HG03097 (cell line): ENCODE measurements around the gene MCU.

ENCODE experiments used
- ATAC-seq: cut with Tn5 transposase; IDR thresholded peaks from one replicate; pipeline ENCODE4 v1.9.1; 2021; ENCODE audit not compliant: unreplicated experiment, low FRiP score

MCU gene

GRCh38 chr10:72800000-72800740 lies 108.2 kb downstream of the MCU start:
- no peak for ATAC-seq

- no peak for ATAC-seq
Observed at GRCh38 chr10:72800741-72801092, 108.8 kb downstream of the MCU start.

GRCh38 chr10:72801263-72801868 lies 109.4 kb downstream of the MCU start:
- ATAC-seq = no peak

- ATAC-seq = no peak
Observed at GRCh38 chr10:72802332-72802731, 110.4 kb downstream of the MCU start.

GRCh38 chr10:72802763-72803505 lies 111.0 kb downstream of the MCU start:
- no peak for ATAC-seq

- no peak for ATAC-seq
Observed at GRCh38 chr10:72808001-72808400, 116.1 kb downstream of the MCU start.

- ATAC-seq = no peak
Observed at GRCh38 chr10:72809006-72809405, 117.1 kb downstream of the MCU start.

- no peak for ATAC-seq
Observed at GRCh38 chr10:72810976-72811375, 119.0 kb downstream of the MCU start.

- no peak for ATAC-seq
Observed at GRCh38 chr10:72812415-72812752, 120.4 kb downstream of the MCU start.

GRCh38 chr10:72812753-72813430 lies 120.9 kb downstream of the MCU start:
- no peak for ATAC-seq

- no peak for ATAC-seq
Observed at GRCh38 chr10:72814099-72814790, 122.3 kb downstream of the MCU start.

- no peak for ATAC-seq
Observed at GRCh38 chr10:72816565-72816964, 124.6 kb downstream of the MCU start.

- no peak for ATAC-seq
Observed at GRCh38 chr10:72818076-72818475, 126.1 kb downstream of the MCU start.

GRCh38 chr10:72819053-72819452 lies 127.1 kb downstream of the MCU start:
- ATAC-seq = no peak

- ATAC-seq = no peak
Observed at GRCh38 chr10:72821606-72822005, 129.7 kb downstream of the MCU start.

- ATAC-seq = no peak
Observed at GRCh38 chr10:72822342-72822986, 130.5 kb downstream of the MCU start.

GRCh38 chr10:72825163-72825562 lies 133.2 kb downstream of the MCU start:
- no peak for ATAC-seq

- no peak for ATAC-seq
Observed at GRCh38 chr10:72826346-72826745, 134.4 kb downstream of the MCU start.

GRCh38 chr10:72828294-72828693 lies 136.4 kb downstream of the MCU start:
- ATAC-seq = no peak

GRCh38 chr10:72830625-72831024 lies 138.7 kb downstream of the MCU start:
- ATAC-seq = no peak
